OCI-LY7 (cell line): Measurements from ENCODE around the gene CINP. TPM values are rescaled to one million over a fixed set of nuclear protein-coding genes. Genes with fewer than 3 reads are reported as not detected.

Experiments
- BruUV-seq: library from RNA; stranded (reverse); fragments of 400-500 nt; replicated peaks from 2 replicates; lab custom pipeline; 2021; lab: Mats Ljungman, UMichigan
- CTCF ChIA-PET: fragments of 300-600 bp; sonication (Branson Sonifier 250); formaldehyde crosslinking; loops from one replicate; lab custom pipeline; 2022; ENCODE audit warnings: antibody characterized with exemption; ENCODE audit not compliant: unreplicated experiment; lab: Charles Lee
- POLR2A ChIA-PET: fragments of 300-600 bp; sonication (Branson Sonifier 250); formaldehyde crosslinking; loops from one replicate; lab custom pipeline; 2022; ENCODE audit warnings: antibody characterized with exemption; lab: Charles Lee
- DNase-seq: peaks from one replicate; pipeline ENCODE4 v3.0.0-alpha.2; 2015; ENCODE audit warnings: low spot score
- H2AFZ ChIP-seq: fragments of 200-600 bp; sonication (generic), shearing (Covaris generic); 2 replicates; pipeline ENCODE4 v1.6.1; 2014; ENCODE audit warnings: mild to moderate bottlenecking, antibody characterized with exemption, low read length, moderate library complexity
- H3K27ac ChIP-seq: fragments of 200-600 bp; sonication (generic); 2 replicates; pipeline ENCODE4 v1.5.1; 2014; ENCODE audit warnings: mixed run types, low read depth, mild to moderate bottlenecking, moderate library complexity, low read length, inconsistent platforms; ENCODE audit not compliant: poor library complexity, severe bottlenecking
- H3K36me3 ChIP-seq: fragments of 200-600 bp; sonication (generic); 2 replicates; pipeline ENCODE4 v1.6.1; 2014; ENCODE audit warnings: mild to moderate bottlenecking, antibody characterized with exemption, low read length, moderate library complexity, mixed read lengths; ENCODE audit not compliant: insufficient read depth
- H3K4me1 ChIP-seq: fragments of 200-600 bp; sonication (generic); 2 replicates; pipeline ENCODE4 v1.5.1; 2014; ENCODE audit warnings: mild to moderate bottlenecking, low read length; ENCODE audit not compliant: insufficient read depth, poor library complexity, severe bottlenecking
- H3K4me2 ChIP-seq: fragments of 200-600 bp; sonication (generic); 2 replicates; pipeline ENCODE4 v1.6.1; 2014; ENCODE audit warnings: mild to moderate bottlenecking, low read length
- H3K4me3 ChIP-seq: fragments of 200-600 bp; sonication (generic); 2 replicates; pipeline ENCODE4 v1.5.1; 2014; ENCODE audit warnings: mild to moderate bottlenecking, low read depth, low read length; ENCODE audit not compliant: poor library complexity, severe bottlenecking
- H3K79me2 ChIP-seq: fragments of 200-600 bp; sonication (generic); 2 replicates; pipeline ENCODE4 v1.6.1; 2016; ENCODE audit warnings: low read depth, mild to moderate bottlenecking, low read length, moderate library complexity, mixed read lengths; ENCODE audit not compliant: insufficient read depth
- H3K9me2 ChIP-seq: fragments of 200-600 bp; sonication (generic); 2 replicates; pipeline ENCODE4 v1.6.1; 2016; ENCODE audit warnings: mild to moderate bottlenecking, low read length, mixed read lengths; ENCODE audit not compliant: insufficient read depth
- H3K9me3 ChIP-seq: fragments of 200-600 bp; sonication (generic); 2 replicates; pipeline ENCODE4 v1.6.1; 2014; ENCODE audit warnings: mild to moderate bottlenecking, mixed run types, low read length, mixed read lengths
- H4K20me1 ChIP-seq: fragments of 200-600 bp; sonication (generic); 2 replicates; pipeline ENCODE4 v1.6.1; 2014; ENCODE audit warnings: mild to moderate bottlenecking, antibody characterized with exemption, low read length, moderate library complexity, mixed read lengths; ENCODE audit not compliant: insufficient read depth
- CTCF ChIP-seq: fragments of 200-600 bp; sonication (generic); conservative IDR thresholded peaks from 2 replicates; pipeline ENCODE4 v1.5.1; 2014; ENCODE audit warnings: mild to moderate bottlenecking, antibody characterized with exemption, low read length, moderate library complexity, mixed read lengths
- EZH2phosphoT487 ChIP-seq: fragments of 200-600 bp; sonication (generic); IDR thresholded peaks from 2 replicates; pipeline ENCODE4 v1.6.1; 2018; ENCODE audit warnings: low read depth, borderline replicate concordance, mild to moderate bottlenecking, mixed run types, antibody characterized with exemption, low read length, moderate library complexity, mixed read lengths
- intact Hi-C: fragments of 100-400 bp; cut with micrococcal nuclease; formaldehyde crosslinking; loops from one replicate; pipeline ENCODE4 v1.10.0; 2022; ENCODE audit not compliant: unreplicated experiment
- total RNA-seq, 2 experiments: library from RNA; depleted of rRNA in 1 of 2; stranded (reverse); fragments of >200 nt in 1 of 2; shearing (Covaris generic) in 1 of 2; gene quantifications; 2 replicates each; pipeline ENCODE4 v1.2.3, GENCODE V29; 2014 to 2022

CINP gene
- total RNA-seq, 2 experiments from 2014 or later: 28.2 to 29.8 TPM

DNA sequence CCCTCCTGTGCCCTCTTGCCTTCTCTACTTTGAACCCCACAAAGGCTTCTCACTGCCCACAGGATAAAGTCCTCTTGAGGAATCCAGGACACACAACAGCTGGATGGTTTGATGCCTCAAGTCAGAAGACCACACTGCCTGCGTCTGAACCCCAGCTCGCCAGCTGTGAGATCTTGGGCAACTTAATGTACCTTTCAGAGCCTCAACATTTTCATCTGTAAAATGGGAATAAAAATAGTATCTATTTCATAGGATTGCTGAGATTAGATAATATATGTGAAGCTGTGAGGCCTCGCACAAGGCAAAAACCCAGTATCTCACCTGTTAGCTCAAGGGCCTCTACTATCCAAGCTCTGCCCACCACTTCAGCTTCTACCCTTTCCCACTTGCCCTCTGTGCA lies 2.3 kb downstream of the CINP start:
- no peak overlapping the region for H3K4me2 ChIP-seq

DNA sequence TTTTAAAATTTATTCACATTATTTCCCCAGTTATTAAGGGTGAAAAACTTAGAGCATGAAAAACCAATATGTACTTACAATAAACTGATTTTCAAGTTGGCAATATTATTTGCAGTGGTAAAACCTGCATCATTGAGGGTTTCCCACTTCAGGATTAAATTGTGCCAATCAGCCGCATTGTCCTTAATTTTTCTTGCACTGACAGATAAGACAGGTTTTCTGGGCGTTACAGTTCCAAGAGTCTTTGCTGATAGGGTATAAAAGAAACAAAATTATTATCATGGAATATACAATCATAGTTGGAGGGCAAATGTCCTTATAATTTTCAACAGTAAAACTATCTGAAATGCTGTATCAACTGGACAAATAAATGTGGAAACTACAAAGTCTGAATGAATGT lies 3.3 kb downstream of the CINP start:
- POLR2A ChIA-PET: no interaction called here
- intact Hi-C loops: no loop called here
- Histone ChIP-seq H3K4me1 (peaks cover 14% of the 10 kb centered on the region), H3K9me3 (no peaks in the 10 kb centered on the region), H3K79me2 (peaks cover 6% of the 10 kb centered on the region; the same call in 1 of the 2 replicates), H3K36me3 (peaks cover 40% of the 10 kb centered on the region), H3K4me2 (no peak overlapping the region), H4K20me1 (no peaks in the 10 kb centered on the region), H3K9me2 (no peaks in the 10 kb centered on the region), H2AFZ (no peak overlapping the region), H3K4me3 (no peak overlapping the region), H3K27ac (no peak overlapping the region)
- TF ChIP-seq EZH2phosphoT487: no peak
- TF ChIP-seq CTCF: no peak
- no peak for DNase-seq
- BruUV-seq: no TSS peak
- CTCF ChIA-PET: no interaction called here

More for the DNA sequence above, 2.3 kb downstream of the CINP start:
- Histone ChIP-seq H3K4me1 (peaks cover 15% of the 10 kb centered on the region), H3K9me3 (no peaks in the 10 kb centered on the region), H3K36me3 (peaks cover 31% of the 10 kb centered on the region), H3K4me3 (no peak overlapping the region), H3K27ac (no peak overlapping the region), H2AFZ (no peak overlapping the region), H3K79me2 (peaks cover 6% of the 10 kb centered on the region; the same call in 1 of the 2 replicates), H4K20me1 (no peaks in the 10 kb centered on the region), H3K9me2 (no peaks in the 10 kb centered on the region)
- TF ChIP-seq EZH2phosphoT487 (no peak), CTCF (no peak)
- CTCF ChIA-PET: no interaction called here
- intact Hi-C loops: loop anchor here (10.0 kb wide), 1 partner anchor 154 kb away; no protein-coding TSS in a partner anchor
- BruUV-seq: no TSS peak
- POLR2A ChIA-PET: no interaction called here
- no peak for DNase-seq

- no peak overlapping the region for H3K4me2 ChIP-seq
- intact Hi-C loops: no loop called here
- POLR2A ChIA-PET: interaction anchor here (0.6 to 0.7 kb wide), 2 partner anchors 13 to 768 kb away, joined by 3 read pairs; no protein-coding TSS in a partner anchor
These were observed 6.4 kb downstream of the CINP start for GRCh38 chr14:102356280-102356679.

More at GRCh38 chr14:102356280-102356679, 6.4 kb downstream of the CINP start:
- DNase-seq: no peak
- Histone ChIP-seq H3K9me3 (no peaks in the 10 kb centered on the region), H3K9me2 (no peaks in the 10 kb centered on the region), H3K27ac (no peak overlapping the region), H3K4me1 (no peaks in the 10 kb centered on the region), H3K79me2 (no peaks in the 10 kb centered on the region), H2AFZ (no peak overlapping the region), H3K4me3 (no peak overlapping the region), H4K20me1 (no peaks in the 10 kb centered on the region), H3K36me3 (peaks cover 52% of the 10 kb centered on the region)
- BruUV-seq: no TSS peak
- CTCF ChIA-PET: no interaction called here
- TF ChIP-seq EZH2phosphoT487 (no peak), CTCF (no peak)
